Measurements from ENCODE around the gene ZNF595. TPM values are rescaled to one million over a fixed set of nuclear protein-coding genes. Genes with fewer than 3 reads are reported as not detected.

ZNF595 gene
- total RNA-seq, 1 experiment from 2014 or later = 36.7 TPM

DNA sequence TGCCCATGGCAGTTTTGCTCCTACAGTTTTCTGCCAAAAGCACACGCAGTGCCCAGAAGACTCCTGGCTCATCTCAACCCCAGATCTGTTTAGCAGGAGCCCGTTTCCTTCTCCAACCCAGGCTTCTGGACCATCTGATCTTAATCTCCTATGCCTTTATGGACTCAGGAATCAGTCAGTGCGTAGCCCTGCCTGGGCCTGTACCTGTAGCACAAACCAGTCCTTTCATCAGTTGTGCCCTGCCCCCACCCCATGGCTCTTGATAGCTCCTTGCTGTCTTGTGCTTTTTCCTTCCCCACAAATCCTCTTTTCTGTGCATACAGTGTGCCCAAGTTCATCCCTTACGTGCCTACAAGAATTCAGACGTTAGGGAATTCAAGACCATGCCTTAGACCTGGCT, 72.7 kb downstream of the ZNF595 start:
- Histone ChIP-seq H3K27me3 (ENCODE audit: control insufficient read depth, insufficient read depth, low read length) (no peaks in the 10 kb centered on the region), H3K4me3 (ENCODE audit: low read depth in 2 of 2, low read length in 2 of 2) (peak overlapping the region; percentile 55 to 84), H3K9me3 (ENCODE audit: control insufficient read depth, insufficient read depth, low read depth, low read length) (peaks cover 5% of the 10 kb centered on the region; the same call in 1 of the 2 replicates), H3K27ac (ENCODE audit: low read length) (peak overlapping the region; percentile 93), H3K4me1 (ENCODE audit: control insufficient read depth, insufficient read depth, low read length) (no peaks in the 10 kb centered on the region), H3K36me3 (ENCODE audit: control insufficient read depth, insufficient read depth, low read length) (no peaks in the 10 kb centered on the region; the same call in 1 of the 2 replicates)
- no peak for DNase-seq (ENCODE audit: low read depth, low spot score)
- ChIA-PET CTCF (no interaction called here), POLR2A (no interaction called here)
- intact Hi-C loops (cut with micrococcal nuclease; ENCODE audit: unreplicated experiment) (no loop called here), in situ Hi-C loops (cut with HindIII; ENCODE audit: low pct_unique_long_range_greater_than_20kb, low sequenced_read_pairs) (no loop called here)
- TF ChIP-seq, protein P1, sequence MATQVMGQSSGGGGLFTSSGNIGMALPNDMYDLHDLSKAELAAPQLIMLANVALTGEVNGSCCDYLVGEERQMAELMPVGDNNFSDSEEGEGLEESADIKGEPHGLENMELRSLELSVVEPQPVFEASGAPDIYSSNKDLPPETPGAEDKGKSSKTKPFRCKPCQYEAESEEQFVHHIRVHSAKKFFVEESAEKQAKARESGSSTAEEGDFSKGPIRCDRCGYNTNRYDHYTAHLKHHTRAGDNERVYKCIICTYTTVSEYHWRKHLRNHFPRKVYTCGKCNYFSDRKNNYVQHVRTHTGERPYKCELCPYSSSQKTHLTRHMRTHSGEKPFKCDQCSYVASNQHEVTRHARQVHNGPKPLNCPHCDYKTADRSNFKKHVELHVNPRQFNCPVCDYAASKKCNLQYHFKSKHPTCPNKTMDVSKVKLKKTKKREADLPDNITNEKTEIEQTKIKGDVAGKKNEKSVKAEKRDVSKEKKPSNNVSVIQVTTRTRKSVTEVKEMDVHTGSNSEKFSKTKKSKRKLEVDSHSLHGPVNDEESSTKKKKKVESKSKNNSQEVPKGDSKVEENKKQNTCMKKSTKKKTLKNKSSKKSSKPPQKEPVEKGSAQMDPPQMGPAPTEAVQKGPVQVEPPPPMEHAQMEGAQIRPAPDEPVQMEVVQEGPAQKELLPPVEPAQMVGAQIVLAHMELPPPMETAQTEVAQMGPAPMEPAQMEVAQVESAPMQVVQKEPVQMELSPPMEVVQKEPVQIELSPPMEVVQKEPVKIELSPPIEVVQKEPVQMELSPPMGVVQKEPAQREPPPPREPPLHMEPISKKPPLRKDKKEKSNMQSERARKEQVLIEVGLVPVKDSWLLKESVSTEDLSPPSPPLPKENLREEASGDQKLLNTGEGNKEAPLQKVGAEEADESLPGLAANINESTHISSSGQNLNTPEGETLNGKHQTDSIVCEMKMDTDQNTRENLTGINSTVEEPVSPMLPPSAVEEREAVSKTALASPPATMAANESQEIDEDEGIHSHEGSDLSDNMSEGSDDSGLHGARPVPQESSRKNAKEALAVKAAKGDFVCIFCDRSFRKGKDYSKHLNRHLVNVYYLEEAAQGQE (IDR thresholded peaks at IDR 0.05; ENCODE audit: insufficient read depth in 1 of 2, low read depth in 2 of 2, low read length in 1 of 2) = no peak
- TF ChIP-seq TCF7L2 (IDR thresholded peaks at IDR 0.05; ENCODE audit: low read depth, low read length) (no peak), POLR2AphosphoS5 (IDR thresholded peaks at IDR 0.05; ENCODE audit: low read depth, low read length) (no peak), CTCF (IDR thresholded peaks at IDR 0.05) (no peak), SIN3A (IDR thresholded peaks at IDR 0.05; ENCODE audit: borderline replicate concordance, insufficient read depth, low read depth, low read length) (no peak)
- peak; percentile 6; the same call in 1 of the 2 replicates for ATAC-seq
- BruUV-seq (replicated peaks) = no TSS peak

DNA sequence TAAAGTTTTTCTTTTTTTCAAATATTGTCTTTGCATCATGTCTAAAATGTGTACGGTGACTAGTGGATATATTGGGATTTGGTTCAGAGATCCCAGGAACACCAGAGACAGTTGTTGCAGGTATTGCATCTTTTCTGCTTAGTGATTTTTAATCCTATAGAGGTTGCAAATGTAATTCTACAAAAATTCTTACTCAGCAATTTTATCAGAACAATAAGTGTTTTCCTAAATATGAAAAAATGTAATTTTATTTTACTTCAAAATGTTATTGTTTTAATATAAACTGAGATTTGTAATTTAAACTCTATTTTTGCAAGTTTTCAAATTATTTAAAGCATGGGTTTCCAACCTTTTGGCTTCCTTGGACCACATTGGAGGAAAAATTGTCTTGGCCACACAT, 79.4 kb downstream of the ZNF595 start:
- H3K27me3 ChIP-seq (ENCODE audit: control insufficient read depth, insufficient read depth, low read length) = no peaks in the 10 kb centered on the region
- peaks cover 33% of the 10 kb centered on the region; the same call in 1 of the 2 replicates for H3K9me3 ChIP-seq (ENCODE audit: control insufficient read depth, insufficient read depth, low read depth, low read length)
- peaks cover 18% of the 10 kb centered on the region for H3K36me3 ChIP-seq (ENCODE audit: control insufficient read depth, insufficient read depth, low read length)
- ChIA-PET POLR2A (no interaction called here), CTCF (no interaction called here)
- no peak for DNase-seq (ENCODE audit: low read depth, low spot score)
- no peak overlapping the region for H3K4me3 ChIP-seq (ENCODE audit: low read depth in 2 of 2, low read length in 2 of 2)
- TF ChIP-seq, protein P1 (IDR thresholded peaks at IDR 0.05; ENCODE audit: insufficient read depth in 1 of 2, low read depth in 2 of 2, low read length in 1 of 2) = no peak
- TF ChIP-seq POLR2AphosphoS5 (IDR thresholded peaks at IDR 0.05; ENCODE audit: low read depth, low read length) = no peak
- no peak for TF ChIP-seq SIN3A (IDR thresholded peaks at IDR 0.05; ENCODE audit: borderline replicate concordance, insufficient read depth, low read depth, low read length)
- no peak for TF ChIP-seq TCF7L2 (IDR thresholded peaks at IDR 0.05; ENCODE audit: low read depth, low read length)
- no peak for TF ChIP-seq CTCF (IDR thresholded peaks at IDR 0.05)
- no TSS peak for BruUV-seq (replicated peaks)
- H3K4me1 ChIP-seq (ENCODE audit: control insufficient read depth, insufficient read depth, low read length) = no peaks in the 10 kb centered on the region
- no peak overlapping the region for H3K27ac ChIP-seq (ENCODE audit: low read length)
- intact Hi-C loops (cut with micrococcal nuclease; ENCODE audit: unreplicated experiment) (no loop called here), in situ Hi-C loops (cut with HindIII; ENCODE audit: low pct_unique_long_range_greater_than_20kb, low sequenced_read_pairs) (no loop called here)
- ATAC-seq = no peak
